Endothelial cell of umbilical vein (primary cell): ENCODE results near the gene GADD45G.

Experiments
- EZH2 ChIP-seq: IDR thresholded peaks from 2 replicates; pipeline ENCODE4 v1.6.1; 2012; ENCODE audit warnings: borderline replicate concordance, low read depth, mild to moderate bottlenecking, moderate library complexity, low read length, inconsistent platforms; ENCODE audit not compliant: severe bottlenecking
- FOS ChIP-seq: IDR thresholded peaks from 2 replicates; pipeline ENCODE4 v1.6.1; 2011; ENCODE audit warnings: mild to moderate bottlenecking, low read length, moderate library complexity, borderline replicate concordance; ENCODE audit not compliant: insufficient read depth
- TF ChIP-seq, protein P1 (sequence below), 2 donors: IDR thresholded peaks; 1 replicate in 1 of 2; 2 replicates in 1 of 2; pipeline ENCODE4 v1.5.1; 2011; ENCODE audit warnings: low read length in 2 of 2, mild to moderate bottlenecking in 2 of 2, moderate library complexity in 2 of 2, control low read depth in 1 of 2, inconsistent platforms in 1 of 2, low read depth in 1 of 2; ENCODE audit not compliant: insufficient read depth in 1 of 2; ENCODE audit errors: extremely low read depth in 1 of 2

DNA sequence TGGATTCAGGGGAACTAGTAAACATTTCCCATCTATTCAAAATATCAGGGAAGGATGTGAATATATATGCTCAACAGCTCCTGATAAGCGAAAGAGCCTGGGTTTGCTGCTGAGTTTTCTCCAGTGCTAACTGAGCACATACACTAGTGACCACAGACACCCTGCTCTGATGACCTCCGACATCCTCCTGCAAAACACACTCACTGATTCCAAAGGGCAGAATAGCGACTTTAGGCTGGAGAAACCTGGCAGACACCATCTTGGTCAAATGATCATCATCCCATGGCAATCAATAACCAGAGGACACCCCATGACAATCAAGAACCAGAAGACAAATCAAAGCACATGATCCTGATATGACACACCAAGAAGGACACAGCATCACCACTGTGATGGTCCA is 9.2 kb upstream of the GADD45G start:
- TF ChIP-seq EZH2 (no peak), FOS (no peak)
- TF ChIP-seq, protein P1, sequence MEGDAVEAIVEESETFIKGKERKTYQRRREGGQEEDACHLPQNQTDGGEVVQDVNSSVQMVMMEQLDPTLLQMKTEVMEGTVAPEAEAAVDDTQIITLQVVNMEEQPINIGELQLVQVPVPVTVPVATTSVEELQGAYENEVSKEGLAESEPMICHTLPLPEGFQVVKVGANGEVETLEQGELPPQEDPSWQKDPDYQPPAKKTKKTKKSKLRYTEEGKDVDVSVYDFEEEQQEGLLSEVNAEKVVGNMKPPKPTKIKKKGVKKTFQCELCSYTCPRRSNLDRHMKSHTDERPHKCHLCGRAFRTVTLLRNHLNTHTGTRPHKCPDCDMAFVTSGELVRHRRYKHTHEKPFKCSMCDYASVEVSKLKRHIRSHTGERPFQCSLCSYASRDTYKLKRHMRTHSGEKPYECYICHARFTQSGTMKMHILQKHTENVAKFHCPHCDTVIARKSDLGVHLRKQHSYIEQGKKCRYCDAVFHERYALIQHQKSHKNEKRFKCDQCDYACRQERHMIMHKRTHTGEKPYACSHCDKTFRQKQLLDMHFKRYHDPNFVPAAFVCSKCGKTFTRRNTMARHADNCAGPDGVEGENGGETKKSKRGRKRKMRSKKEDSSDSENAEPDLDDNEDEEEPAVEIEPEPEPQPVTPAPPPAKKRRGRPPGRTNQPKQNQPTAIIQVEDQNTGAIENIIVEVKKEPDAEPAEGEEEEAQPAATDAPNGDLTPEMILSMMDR (IDR thresholded peaks at IDR 0.05; ENCODE audit: extremely low read depth in 1 of 2, insufficient read depth in 1 of 2, low read depth in 1 of 2, low read length in 2 of 2): no peak
